ENCODE data around the gene USP32.
"Not testable (repeated sequence)": the region's sequence is repeated elsewhere in the genome, so short reads cannot be mapped to it uniquely, and the experiment has no call there.

USP32 gene

GRCh38 chr17:60401819-60402218, 9.9 kb upstream of the USP32 start:
- DNase-seq, result no peak

- DNase-seq, result peak; percentile 79
These were observed 6.5 kb upstream of the USP32 start for GRCh38 chr17:60398227-60398959.

- DNase-seq, result no peak
These were observed 4.5 kb upstream of the USP32 start for GRCh38 chr17:60396412-60396811.

- no peak for DNase-seq
These were observed 3.7 kb upstream of the USP32 start for GRCh38 chr17:60395508-60396065.

- DNase-seq, result no peak
These were observed 2.1 kb upstream of the USP32 start for GRCh38 chr17:60393840-60394723.

GRCh38 chr17:60392845-60393702, 1.1 kb upstream of the USP32 start:
- no peak for DNase-seq

- no peak for DNase-seq
These were observed 377 bp downstream of the USP32 start for GRCh38 chr17:60391471-60392041.

GRCh38 chr17:60390925-60391470, 935 bp downstream of the USP32 start:
- DNase-seq, result no peak

- DNase-seq, result no peak
These were observed 1.7 kb downstream of the USP32 start for GRCh38 chr17:60390186-60390585.

- no peak for DNase-seq
These were observed 3.2 kb downstream of the USP32 start for GRCh38 chr17:60388742-60389141.

- DNase-seq, result no peak
These were observed 4.3 kb downstream of the USP32 start for GRCh38 chr17:60387666-60388065.

GRCh38 chr17:60386147-60387058, 5.5 kb downstream of the USP32 start:
- no peak for DNase-seq

- not testable (repeated sequence) for DNase-seq
These were observed 7.0 kb downstream of the USP32 start for GRCh38 chr17:60384921-60385320.

GRCh38 chr17:60383379-60383778, 8.6 kb downstream of the USP32 start:
- DNase-seq, result no peak

- DNase-seq, result no peak
These were observed 10.0 kb downstream of the USP32 start for GRCh38 chr17:60381958-60382357.

GRCh38 chr17:60379461-60379860, 12.5 kb downstream of the USP32 start:
- not testable (repeated sequence) for DNase-seq

- DNase-seq, result not testable (repeated sequence)
These were observed 13.7 kb downstream of the USP32 start for GRCh38 chr17:60378187-60378586.

- DNase-seq, result no peak
These were observed 19.0 kb downstream of the USP32 start for GRCh38 chr17:60372790-60373483.

- DNase-seq, result peak; percentile 26
These were observed 20.0 kb downstream of the USP32 start for GRCh38 chr17:60371818-60372510.

- DNase-seq, result no peak
These were observed 20.5 kb downstream of the USP32 start for GRCh38 chr17:60371416-60371815.

All from KG1 (cell line).